ENCODE measurements around the gene EFNA4.

DNA sequence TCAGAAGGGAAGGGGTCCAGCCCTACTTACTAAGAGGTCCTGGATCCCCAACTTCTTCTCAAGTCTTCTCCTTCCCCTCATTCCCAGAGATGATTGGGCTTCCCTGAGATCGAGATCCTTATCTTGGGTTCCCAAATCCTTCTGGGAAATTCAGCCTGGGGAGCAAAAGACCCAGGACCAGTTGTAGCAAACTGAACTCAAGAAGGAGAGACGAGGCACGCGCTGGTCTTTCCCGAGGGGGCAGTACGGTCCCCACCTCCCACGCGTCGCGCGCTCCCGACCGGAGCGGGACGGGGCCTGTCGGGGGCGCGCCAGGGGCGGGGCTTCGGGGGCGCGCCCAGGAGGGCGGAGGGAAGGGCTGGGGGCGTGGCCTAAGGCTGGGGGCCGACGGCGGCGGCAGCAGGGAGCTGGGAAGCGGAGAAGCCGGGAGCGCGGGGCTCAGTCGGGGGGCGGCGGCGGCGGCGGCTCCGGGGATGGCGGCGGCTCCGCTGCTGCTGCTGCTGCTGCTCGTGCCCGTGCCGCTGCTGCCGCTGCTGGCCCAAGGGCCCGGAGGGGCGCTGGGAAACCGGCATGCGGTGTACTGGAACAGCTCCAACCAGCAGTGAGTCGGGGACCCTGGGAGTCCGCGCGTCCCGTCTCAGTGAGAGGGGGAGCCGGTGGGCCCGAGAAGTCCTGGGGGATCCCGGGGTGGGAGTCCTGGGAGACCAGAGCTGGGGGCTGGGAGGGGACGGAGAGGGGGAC, 15.1 kb downstream of the EFNA4 start, which contains the start of gene EFNA3:
- TF ChIP-seq EZH2 (IDR thresholded peaks at IDR 0.05; ENCODE audit: insufficient read depth, low read length): no peak
- TF ChIP-seq, protein P1, sequence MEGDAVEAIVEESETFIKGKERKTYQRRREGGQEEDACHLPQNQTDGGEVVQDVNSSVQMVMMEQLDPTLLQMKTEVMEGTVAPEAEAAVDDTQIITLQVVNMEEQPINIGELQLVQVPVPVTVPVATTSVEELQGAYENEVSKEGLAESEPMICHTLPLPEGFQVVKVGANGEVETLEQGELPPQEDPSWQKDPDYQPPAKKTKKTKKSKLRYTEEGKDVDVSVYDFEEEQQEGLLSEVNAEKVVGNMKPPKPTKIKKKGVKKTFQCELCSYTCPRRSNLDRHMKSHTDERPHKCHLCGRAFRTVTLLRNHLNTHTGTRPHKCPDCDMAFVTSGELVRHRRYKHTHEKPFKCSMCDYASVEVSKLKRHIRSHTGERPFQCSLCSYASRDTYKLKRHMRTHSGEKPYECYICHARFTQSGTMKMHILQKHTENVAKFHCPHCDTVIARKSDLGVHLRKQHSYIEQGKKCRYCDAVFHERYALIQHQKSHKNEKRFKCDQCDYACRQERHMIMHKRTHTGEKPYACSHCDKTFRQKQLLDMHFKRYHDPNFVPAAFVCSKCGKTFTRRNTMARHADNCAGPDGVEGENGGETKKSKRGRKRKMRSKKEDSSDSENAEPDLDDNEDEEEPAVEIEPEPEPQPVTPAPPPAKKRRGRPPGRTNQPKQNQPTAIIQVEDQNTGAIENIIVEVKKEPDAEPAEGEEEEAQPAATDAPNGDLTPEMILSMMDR (IDR thresholded peaks at IDR 0.05; ENCODE audit: insufficient read depth, low read depth, low read length): no peak
